Measurements from ENCODE around the gene B3GNT5.
"Not testable (repeated sequence)": the region's sequence is repeated elsewhere in the genome, so short reads cannot be mapped to it uniquely, and the experiment has no call there.

The B3GNT5 gene

GRCh38 chr3:183252973-183253527 is at the start of gene B3GNT5:
TSS of gene B3GNT5 (plus strand) at chr3:183253253. CDS start at chr3:183269799, 16,546 bp downstream.
- no peak for DNase-seq (ENCODE audit: low read depth)

GRCh38 chr3:183203670-183204069 is 49.4 kb upstream of the B3GNT5 start:
- DNase-seq (ENCODE audit: low read depth), result no peak

- no peak for DNase-seq (ENCODE audit: low read depth)
These were observed 44.8 kb upstream of the B3GNT5 start for GRCh38 chr3:183208260-183208659.

- no peak for DNase-seq (ENCODE audit: low read depth)
These were observed 44.3 kb upstream of the B3GNT5 start for GRCh38 chr3:183208800-183209199.

GRCh38 chr3:183210341-183210740 is 42.7 kb upstream of the B3GNT5 start:
- no peak for DNase-seq (ENCODE audit: low read depth)

GRCh38 chr3:183210862-183211341 is 42.2 kb upstream of the B3GNT5 start:
- DNase-seq (ENCODE audit: low read depth), result no peak

GRCh38 chr3:183211352-183211751 is 41.7 kb upstream of the B3GNT5 start:
- DNase-seq (ENCODE audit: low read depth), result no peak

- no peak for DNase-seq (ENCODE audit: low read depth)
These were observed 41.0 kb upstream of the B3GNT5 start for GRCh38 chr3:183212096-183212495.

GRCh38 chr3:183212565-183212964 is 40.5 kb upstream of the B3GNT5 start:
- DNase-seq (ENCODE audit: low read depth), result no peak

GRCh38 chr3:183213415-183214276 is 39.4 kb upstream of the B3GNT5 start:
- no peak for DNase-seq (ENCODE audit: low read depth)

- no peak for DNase-seq (ENCODE audit: low read depth)
These were observed 38.8 kb upstream of the B3GNT5 start for GRCh38 chr3:183214277-183214612.

- no peak for DNase-seq (ENCODE audit: low read depth)
These were observed 37.4 kb upstream of the B3GNT5 start for GRCh38 chr3:183215591-183216202.

- DNase-seq (ENCODE audit: low read depth), result no peak
These were observed 35.3 kb upstream of the B3GNT5 start for GRCh38 chr3:183217548-183218332.

GRCh38 chr3:183218826-183219225 is 34.2 kb upstream of the B3GNT5 start:
- no peak for DNase-seq (ENCODE audit: low read depth)

- no peak for DNase-seq (ENCODE audit: low read depth)
These were observed 32.2 kb upstream of the B3GNT5 start for GRCh38 chr3:183220828-183221227.

GRCh38 chr3:183222631-183223235 is 30.3 kb upstream of the B3GNT5 start:
- no peak for DNase-seq (ENCODE audit: low read depth)

GRCh38 chr3:183224180-183224970 is 28.7 kb upstream of the B3GNT5 start:
- no peak for DNase-seq (ENCODE audit: low read depth)

GRCh38 chr3:183226333-183226890 is 26.6 kb upstream of the B3GNT5 start:
- no peak for DNase-seq (ENCODE audit: low read depth)

- DNase-seq (ENCODE audit: low read depth), result no peak
These were observed 25.5 kb upstream of the B3GNT5 start for GRCh38 chr3:183227586-183227985.

GRCh38 chr3:183229178-183229577 is 23.9 kb upstream of the B3GNT5 start:
- DNase-seq (ENCODE audit: low read depth), result no peak

- DNase-seq (ENCODE audit: low read depth), result not testable (repeated sequence)
These were observed 22.8 kb upstream of the B3GNT5 start for GRCh38 chr3:183230251-183230650.
